ENCODE data around the gene RANBP1.
A peak's percentile ranks its signal among the peaks of the same experiment; 100 is the strongest.

Gene RANBP1

GRCh38 chr22:20152464-20152890, 36.6 kb downstream of the RANBP1 start:
- DNase-seq (ENCODE audit: low spot score) = no peak
- no peak for TF ChIP-seq CTCF (IDR thresholded peaks at IDR 0.05)
- Histone ChIP-seq H3K27ac (no peak overlapping the region), H3K4me3 (no peak overlapping the region)

GRCh38 chr22:20153945-20154344, 38.0 kb downstream of the RANBP1 start:
- no peak for DNase-seq (ENCODE audit: low spot score)
- TF ChIP-seq CTCF (IDR thresholded peaks at IDR 0.05) = no peak
- no peak overlapping the region for H3K4me3 ChIP-seq
- no peak overlapping the region for H3K27ac ChIP-seq

- Histone ChIP-seq H3K4me3 (no peak overlapping the region), H3K27ac (peak overlapping the region in 1 of 2 donors; percentile 35)
- no peak for DNase-seq (ENCODE audit: low spot score)
- TF ChIP-seq CTCF (IDR thresholded peaks at IDR 0.05) = no peak
Measured at GRCh38 chr22:20154602-20155187, 38.8 kb downstream of the RANBP1 start.

- no peak for TF ChIP-seq CTCF (IDR thresholded peaks at IDR 0.05)
- Histone ChIP-seq H3K27ac (no peak overlapping the region), H3K4me3 (no peak overlapping the region)
- DNase-seq (ENCODE audit: low spot score) = no peak
Measured at GRCh38 chr22:20155330-20156041, 39.6 kb downstream of the RANBP1 start.

- no peak for DNase-seq (ENCODE audit: low spot score)
- TF ChIP-seq CTCF (IDR thresholded peaks at IDR 0.05) = no peak
- Histone ChIP-seq H3K27ac (no peak overlapping the region), H3K4me3 (no peak overlapping the region)
Measured at GRCh38 chr22:20156042-20156389, 40.1 kb downstream of the RANBP1 start.

GRCh38 chr22:20156611-20157429, 40.9 kb downstream of the RANBP1 start:
- H3K4me3 ChIP-seq = no peak overlapping the region
- TF ChIP-seq CTCF (IDR thresholded peaks at IDR 0.05) = peak; percentile 98
- H3K27ac ChIP-seq = no peak overlapping the region
- DNase-seq (ENCODE audit: low spot score) = peak; percentile 83
